ENCODE results near the gene USP14. TPM values are rescaled to one million over a fixed set of nuclear protein-coding genes. Genes with fewer than 3 reads are reported as not detected.

USP14 gene
- total RNA-seq, 4 donors from 2014 or later, result 25.9 to 56.4 (median 35.6) TPM

- no peak overlapping the region for H3K4me3 ChIP-seq (replicated peaks in 1 of 3)
- peaks cover 0 to 5% of the 10 kb centered on the region in 2 donors for H3K36me3 ChIP-seq
- TF ChIP-seq POLR2A (IDR thresholded peaks at IDR 0.05), result no peak
- TF ChIP-seq, protein P1, sequence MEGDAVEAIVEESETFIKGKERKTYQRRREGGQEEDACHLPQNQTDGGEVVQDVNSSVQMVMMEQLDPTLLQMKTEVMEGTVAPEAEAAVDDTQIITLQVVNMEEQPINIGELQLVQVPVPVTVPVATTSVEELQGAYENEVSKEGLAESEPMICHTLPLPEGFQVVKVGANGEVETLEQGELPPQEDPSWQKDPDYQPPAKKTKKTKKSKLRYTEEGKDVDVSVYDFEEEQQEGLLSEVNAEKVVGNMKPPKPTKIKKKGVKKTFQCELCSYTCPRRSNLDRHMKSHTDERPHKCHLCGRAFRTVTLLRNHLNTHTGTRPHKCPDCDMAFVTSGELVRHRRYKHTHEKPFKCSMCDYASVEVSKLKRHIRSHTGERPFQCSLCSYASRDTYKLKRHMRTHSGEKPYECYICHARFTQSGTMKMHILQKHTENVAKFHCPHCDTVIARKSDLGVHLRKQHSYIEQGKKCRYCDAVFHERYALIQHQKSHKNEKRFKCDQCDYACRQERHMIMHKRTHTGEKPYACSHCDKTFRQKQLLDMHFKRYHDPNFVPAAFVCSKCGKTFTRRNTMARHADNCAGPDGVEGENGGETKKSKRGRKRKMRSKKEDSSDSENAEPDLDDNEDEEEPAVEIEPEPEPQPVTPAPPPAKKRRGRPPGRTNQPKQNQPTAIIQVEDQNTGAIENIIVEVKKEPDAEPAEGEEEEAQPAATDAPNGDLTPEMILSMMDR (IDR thresholded peaks at IDR 0.05), result no peak
- no peak for DNase-seq
- no peak overlapping the region for H3K27ac ChIP-seq
- intact Hi-C loops (cut with DNase I), result no loop called here
- H3K9me3 ChIP-seq, result no peaks in the 10 kb centered on the region
- WGBS, 2 donors, result 89 to 93% methylated on average over 5 of the region's 5 CpGs
- no peaks in the 10 kb centered on the region for H3K4me1 ChIP-seq
- H3K27me3 ChIP-seq, result no peaks in the 10 kb centered on the region
Measured at GRCh38 chr18:189254-189653, 30.9 kb downstream of the USP14 start.

GRCh38 chr18:191725-192124 is 33.4 kb downstream of the USP14 start:
- no peaks in the 10 kb centered on the region for H3K9me3 ChIP-seq
- no peaks in the 10 kb centered on the region for H3K4me1 ChIP-seq
- H3K36me3 ChIP-seq, result peaks cover 0 to 3% of the 10 kb centered on the region in 2 donors
- WGBS, 2 donors, result 93 to 96% methylated on average over 1 of the region's 1 CpG
- H3K27me3 ChIP-seq, result no peaks in the 10 kb centered on the region
- no peak overlapping the region for H3K4me3 ChIP-seq (replicated peaks in 1 of 3)
- intact Hi-C loops (cut with DNase I), result no loop called here
- H3K27ac ChIP-seq, result no peak overlapping the region
- no peak for DNase-seq
- TF ChIP-seq, protein P1 (IDR thresholded peaks at IDR 0.05), result no peak
- no peak for TF ChIP-seq POLR2A (IDR thresholded peaks at IDR 0.05)

DNA sequence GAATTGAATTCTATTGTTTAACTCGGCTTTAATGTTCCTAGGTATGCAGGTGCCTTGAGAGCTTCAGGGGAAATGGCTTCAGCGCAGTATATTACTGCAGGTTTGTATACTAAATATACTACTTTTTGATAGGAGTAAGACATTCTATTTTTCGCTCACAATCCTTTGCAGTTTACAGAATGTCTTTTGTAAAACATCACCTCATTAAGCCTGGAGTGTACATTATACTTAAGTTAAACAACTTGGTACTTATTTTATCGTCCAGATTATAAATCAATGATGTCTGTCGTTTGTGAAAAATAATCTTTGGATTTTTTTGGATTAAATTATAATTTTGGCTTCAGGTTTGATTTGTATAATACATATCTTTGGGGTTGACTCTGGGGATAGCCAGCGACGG is 34.4 kb downstream of the USP14 start:
- peaks cover 0 to 14% of the 10 kb centered on the region in 2 donors for H3K36me3 ChIP-seq
- intact Hi-C loops (cut with DNase I), result no loop called here
- no peak for DNase-seq
- H3K27me3 ChIP-seq, result no peaks in the 10 kb centered on the region
- H3K9me3 ChIP-seq, result no peaks in the 10 kb centered on the region
- H3K27ac ChIP-seq, result no peak overlapping the region
- H3K4me1 ChIP-seq, result no peaks in the 10 kb centered on the region
- 96 to 98% methylated on average over 7 of the region's 7 CpGs for WGBS, 2 donors
- H3K4me3 ChIP-seq (replicated peaks in 1 of 3), result no peak overlapping the region
- TF ChIP-seq, protein P1 (IDR thresholded peaks at IDR 0.05), result no peak
- no peak for TF ChIP-seq POLR2A (IDR thresholded peaks at IDR 0.05)

GRCh38 chr18:195651-196050 is 37.3 kb downstream of the USP14 start:
- DNase-seq, result no peak
- H3K4me3 ChIP-seq (replicated peaks in 1 of 3), result no peak overlapping the region
- H3K27ac ChIP-seq, result no peak overlapping the region
- H3K36me3 ChIP-seq, result peaks cover 17 to 27% of the 10 kb centered on the region in 2 donors
- no peaks in the 10 kb centered on the region for H3K4me1 ChIP-seq
- no peaks in the 10 kb centered on the region for H3K9me3 ChIP-seq
- 95 to 97% methylated on average over 1 of the region's 1 CpG for WGBS, 2 donors
- TF ChIP-seq, protein P1 (IDR thresholded peaks at IDR 0.05), result no peak
- no peak for TF ChIP-seq POLR2A (IDR thresholded peaks at IDR 0.05)
- no peaks in the 10 kb centered on the region for H3K27me3 ChIP-seq
- intact Hi-C loops (cut with DNase I), result no loop called here

- TF ChIP-seq POLR2A (IDR thresholded peaks at IDR 0.05), result no peak
- TF ChIP-seq, protein P1 (IDR thresholded peaks at IDR 0.05), result no peak
- Histone ChIP-seq H3K4me1 (no peaks in the 10 kb centered on the region), H3K9me3 (no peaks in the 10 kb centered on the region), H3K27ac (no peak overlapping the region), H3K36me3 (peaks cover 24 to 34% of the 10 kb centered on the region in 2 donors), H3K27me3 (no peaks in the 10 kb centered on the region), H3K4me3 (replicated peaks in 1 of 3) (no peak overlapping the region)
- intact Hi-C loops (cut with DNase I), result no loop called here
- DNase-seq, result no peak
- 98 to 99% methylated on average over 3 of the region's 3 CpGs for WGBS, 2 donors
Measured at GRCh38 chr18:199214-199613, 40.9 kb downstream of the USP14 start.
